CD4-positive, alpha-beta T cell (primary cell): ENCODE measurements around the gene AGPAT3. TPM values are rescaled to one million over a fixed set of nuclear protein-coding genes. Genes with fewer than 3 reads are reported as not detected.

Experiments
- ATAC-seq: fragments of 200-7000 bp; cut with Tn5 transposase; one replicate; pipeline ENCODE4 v1.10.0; 2022; ENCODE audit warnings: mild to moderate bottlenecking; ENCODE audit not compliant: poor library complexity
- CTCF ChIA-PET: fragments of 350-600 bp; sonication (Branson Sonifier 250); formaldehyde crosslinking; loops from one replicate; lab custom pipeline; 2021; ENCODE audit warnings: antibody characterized with exemption, inconsistent platforms; lab: Charles Lee
- POLR2A ChIA-PET: fragments of 350-600 bp; sonication (Branson Sonifier 250); formaldehyde crosslinking; loops from one replicate; lab custom pipeline; 2021; ENCODE audit warnings: antibody characterized with exemption, inconsistent platforms; lab: Charles Lee
- DNase-seq, 14 experiments: peaks; one replicate each; pipeline ENCODE4 v3.0.0-alpha.2; 2013 to 2020; ENCODE audit warnings: mixed read lengths in 2 of 14
- H3K27ac ChIP-seq, 2 donors: one replicate each; pipeline versions ENCODE4 v1.5.1 to v1.7.0; 2013; ENCODE audit warnings: low read length in 2 of 2, low read depth in 1 of 2, mild to moderate bottlenecking in 1 of 2
- H3K27me3 ChIP-seq, 2 experiments: 1 replicate in 1 of 2; 2 replicates in 1 of 2; pipeline versions ENCODE4 v1.6.1 to v1.7.0; 2013; ENCODE audit warnings: low read length in 2 of 2, control low read depth in 1 of 2, mild to moderate bottlenecking in 1 of 2, moderate library complexity in 1 of 2; ENCODE audit not compliant: insufficient read depth in 2 of 2, control insufficient read depth in 1 of 2
- H3K36me3 ChIP-seq: one replicate; pipeline ENCODE4 v1.6.1; 2013; ENCODE audit warnings: low read length, control low read depth; ENCODE audit not compliant: insufficient read depth
- H3K4me1 ChIP-seq: one replicate; pipeline ENCODE4 v1.6.1; 2013; ENCODE audit warnings: low read length, control low read depth; ENCODE audit not compliant: insufficient read depth
- H3K4me3 ChIP-seq: one replicate; pipeline ENCODE4 v1.5.1; 2013; ENCODE audit warnings: mild to moderate bottlenecking, low read length, moderate library complexity
- H3K9me3 ChIP-seq, 2 experiments: 1 replicate in 1 of 2; 2 replicates in 1 of 2; pipeline versions ENCODE4 v1.6.1 to v1.7.0; 2013; ENCODE audit warnings: low read length in 2 of 2, mild to moderate bottlenecking in 2 of 2, control low read depth in 1 of 2, moderate library complexity in 1 of 2; ENCODE audit not compliant: control insufficient read depth in 1 of 2, insufficient read depth in 1 of 2
- H3K27ac Mint-ChIP-seq: one replicate; pipeline ENCODE4 v1.8.0; 2020; ENCODE audit warnings: mixed read lengths
- H3K27me3 Mint-ChIP-seq: one replicate; pipeline ENCODE4 v1.8.0; 2021; ENCODE audit warnings: mixed read lengths
- H3K36me3 Mint-ChIP-seq: one replicate; pipeline ENCODE4 v1.8.0; 2021; ENCODE audit warnings: low read depth, mixed read lengths
- H3K4me1 Mint-ChIP-seq: one replicate; pipeline ENCODE4 v1.8.0; 2021; ENCODE audit warnings: low read depth, mixed read lengths
- H3K4me3 Mint-ChIP-seq: one replicate; pipeline ENCODE4 v1.8.0; 2020; ENCODE audit warnings: mild to moderate bottlenecking, mixed read lengths
- H3K9me3 Mint-ChIP-seq: one replicate; pipeline ENCODE4 v1.8.0; 2020; ENCODE audit warnings: mixed read lengths
- intact Hi-C, 2 experiments: fragments of 100-400 bp; cut with DNase I in 1 of 2; cut with micrococcal nuclease in 1 of 2; formaldehyde crosslinking; loops; one replicate each; pipeline versions ENCODE4 v1.15.1 to v1.9.0; 2023 to 2025; cut with DNase I, micrococcal nuclease
- total RNA-seq, 174 experiments: library from RNA in 2 of 174; stranded (reverse) in 2 of 174; gene quantifications; one replicate each; pipeline ENCODE4 v1.2.3 and lab custom pipeline; 2021 to 2026
- TF ChIP-seq, protein P1 (sequence below): fragments of 200-600 bp; IDR thresholded peaks from one replicate; pipeline ENCODE4 v1.8.0; 2022; ENCODE audit warnings: antibody characterized with exemption, mild to moderate bottlenecking

The AGPAT3 gene
- total RNA-seq, 2 experiments from 2014 or later, result 40.8 to 43.4 TPM

DNA sequence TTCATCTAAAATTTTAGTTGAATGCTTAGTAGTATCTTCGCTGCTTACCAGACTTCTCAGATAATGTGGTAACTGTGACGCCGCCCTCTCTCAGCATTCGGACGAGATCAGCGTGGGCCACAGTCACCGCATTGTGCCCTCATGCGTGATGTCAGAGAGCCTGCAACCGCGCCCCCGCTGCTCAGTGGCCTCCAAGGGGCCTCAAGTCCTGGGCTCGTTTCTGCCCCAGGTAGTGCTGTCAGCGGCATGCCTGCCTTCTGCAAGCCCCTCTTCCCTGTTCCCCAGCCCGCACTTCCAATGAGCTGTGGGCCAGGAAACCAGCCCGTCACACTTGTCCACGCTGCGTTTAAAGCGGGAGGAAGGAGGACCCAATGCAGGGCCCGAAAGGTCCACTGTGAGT is 85.5 kb downstream of the AGPAT3 start:
- H3K4me1 Mint-ChIP-seq, result peaks cover 25% of the 10 kb centered on the region
- H3K9me3 ChIP-seq, result peaks cover 11 to 21% of the 10 kb centered on the region in 2 experiments
- no peak overlapping the region for H3K4me3 Mint-ChIP-seq
- POLR2A ChIA-PET, result no interaction called here
- intact Hi-C loops, result no loop called here
- CTCF ChIA-PET, result no interaction called here
- H3K27me3 ChIP-seq, result no peaks in the 10 kb centered on the region
- peaks cover 4% of the 10 kb centered on the region for H3K9me3 Mint-ChIP-seq
- DNase-seq (no peak), ATAC-seq (no peak)
- no peak overlapping the region for H3K27ac ChIP-seq
- H3K27me3 Mint-ChIP-seq, result no peaks in the 10 kb centered on the region
- H3K4me1 ChIP-seq, result peaks cover 16% of the 10 kb centered on the region
- H3K27ac Mint-ChIP-seq, result no peak overlapping the region
- peaks cover 33% of the 10 kb centered on the region for H3K36me3 ChIP-seq
- TF ChIP-seq, protein P1, sequence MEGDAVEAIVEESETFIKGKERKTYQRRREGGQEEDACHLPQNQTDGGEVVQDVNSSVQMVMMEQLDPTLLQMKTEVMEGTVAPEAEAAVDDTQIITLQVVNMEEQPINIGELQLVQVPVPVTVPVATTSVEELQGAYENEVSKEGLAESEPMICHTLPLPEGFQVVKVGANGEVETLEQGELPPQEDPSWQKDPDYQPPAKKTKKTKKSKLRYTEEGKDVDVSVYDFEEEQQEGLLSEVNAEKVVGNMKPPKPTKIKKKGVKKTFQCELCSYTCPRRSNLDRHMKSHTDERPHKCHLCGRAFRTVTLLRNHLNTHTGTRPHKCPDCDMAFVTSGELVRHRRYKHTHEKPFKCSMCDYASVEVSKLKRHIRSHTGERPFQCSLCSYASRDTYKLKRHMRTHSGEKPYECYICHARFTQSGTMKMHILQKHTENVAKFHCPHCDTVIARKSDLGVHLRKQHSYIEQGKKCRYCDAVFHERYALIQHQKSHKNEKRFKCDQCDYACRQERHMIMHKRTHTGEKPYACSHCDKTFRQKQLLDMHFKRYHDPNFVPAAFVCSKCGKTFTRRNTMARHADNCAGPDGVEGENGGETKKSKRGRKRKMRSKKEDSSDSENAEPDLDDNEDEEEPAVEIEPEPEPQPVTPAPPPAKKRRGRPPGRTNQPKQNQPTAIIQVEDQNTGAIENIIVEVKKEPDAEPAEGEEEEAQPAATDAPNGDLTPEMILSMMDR, result no peak
- peaks cover 38% of the 10 kb centered on the region for H3K36me3 Mint-ChIP-seq
- H3K4me3 ChIP-seq, result no peak overlapping the region

DNA sequence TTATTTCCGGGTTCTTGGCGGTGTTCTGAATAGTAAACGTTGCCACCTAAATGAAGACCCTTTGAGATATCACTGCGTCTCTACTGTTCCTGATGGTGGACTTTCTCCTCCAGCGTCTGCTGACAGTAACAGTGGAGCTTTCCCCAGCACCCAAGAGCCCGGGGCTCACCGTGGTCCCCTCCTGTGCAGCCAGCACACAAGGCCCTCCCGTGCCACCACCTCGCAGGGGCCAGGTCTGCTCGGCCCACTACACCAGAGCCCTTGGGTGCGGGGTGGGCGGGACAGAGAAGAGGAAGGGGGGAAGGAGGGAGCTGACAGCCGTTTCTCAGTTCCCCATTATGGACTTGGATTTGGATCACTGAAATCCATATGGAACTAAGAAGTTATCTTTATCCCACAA is 85.9 kb downstream of the AGPAT3 start:
- Histone ChIP-seq H3K27ac (no peak overlapping the region), H3K9me3 (peaks cover 11 to 21% of the 10 kb centered on the region in 2 experiments), H3K4me1 (peaks cover 18% of the 10 kb centered on the region), H3K4me3 (no peak overlapping the region), H3K27me3 (no peaks in the 10 kb centered on the region), H3K36me3 (peaks cover 33% of the 10 kb centered on the region)
- H3K4me1 Mint-ChIP-seq, result peaks cover 25% of the 10 kb centered on the region
- H3K4me3 Mint-ChIP-seq, result no peak overlapping the region
- H3K27me3 Mint-ChIP-seq, result no peaks in the 10 kb centered on the region
- POLR2A ChIA-PET, result no interaction called here
- CTCF ChIA-PET, result interaction anchor here (0.8 kb wide), 1 partner anchor 12 kb away, joined by 3 read pairs; no protein-coding TSS in a partner anchor
- ATAC-seq (no peak), DNase-seq (no peak)
- TF ChIP-seq, protein P1, result no peak
- H3K27ac Mint-ChIP-seq, result no peak overlapping the region
- H3K36me3 Mint-ChIP-seq, result peaks cover 38% of the 10 kb centered on the region
- intact Hi-C loops, result no loop called here
- H3K9me3 Mint-ChIP-seq, result peaks cover 4% of the 10 kb centered on the region

DNA sequence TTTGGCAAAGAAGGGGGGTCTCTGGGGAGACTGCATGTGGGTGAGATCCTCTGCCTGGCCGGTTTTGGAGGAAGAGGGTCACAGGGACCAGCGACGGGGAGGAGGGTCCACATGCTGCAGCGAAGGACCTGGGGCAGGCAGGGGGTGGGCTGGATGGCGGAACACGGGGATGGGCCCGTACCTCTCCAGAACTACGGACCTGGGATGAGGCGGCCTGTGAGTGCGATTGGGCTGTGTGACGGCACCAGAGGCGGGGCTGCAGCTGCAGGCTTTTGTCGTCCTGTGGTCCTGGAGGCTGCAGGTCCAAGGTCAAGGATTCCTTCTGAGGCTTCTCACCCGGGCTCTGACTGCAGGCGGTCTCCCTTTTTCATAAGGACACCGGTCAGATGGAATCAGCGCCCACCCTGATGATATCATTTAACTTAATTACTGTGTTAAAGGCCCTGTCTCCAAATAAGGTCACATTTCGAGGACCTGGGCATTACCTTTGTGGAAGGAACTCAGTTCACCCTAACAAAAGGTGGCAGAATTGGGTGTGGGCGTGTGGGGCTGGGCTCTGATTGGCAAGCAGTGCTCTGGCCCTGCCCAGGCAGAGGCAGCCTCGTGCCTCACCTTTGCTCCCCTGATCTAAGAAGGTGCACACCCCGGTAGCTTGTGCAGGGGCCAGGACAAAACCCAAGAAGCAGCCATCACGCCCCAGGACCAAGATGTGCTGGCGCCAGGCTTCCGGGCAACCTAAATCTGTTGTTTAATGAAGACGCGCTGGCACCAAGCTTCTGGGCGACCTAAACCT is 87.1 kb downstream of the AGPAT3 start:
- Mint-ChIP-seq H3K36me3 (peaks cover 36% of the 10 kb centered on the region), H3K27ac (peak overlapping the region; percentile 39), H3K9me3 (peaks cover 4% of the 10 kb centered on the region), H3K4me1 (peaks cover 35% of the 10 kb centered on the region), H3K27me3 (no peaks in the 10 kb centered on the region), H3K4me3 (no peak overlapping the region)
- POLR2A ChIA-PET, result no interaction called here
- H3K4me3 ChIP-seq, result no peak overlapping the region
- H3K9me3 ChIP-seq, result peaks cover 11 to 17% of the 10 kb centered on the region in 2 experiments
- CTCF ChIA-PET, result interaction anchor here (0.5 kb wide), 1 partner anchor 279 kb away, joined by 3 read pairs; no protein-coding TSS in a partner anchor
- H3K27ac ChIP-seq, result no peak overlapping the region
- H3K27me3 ChIP-seq, result no peaks in the 10 kb centered on the region
- TF ChIP-seq, protein P1, result no peak
- H3K36me3 ChIP-seq, result peaks cover 31% of the 10 kb centered on the region
- intact Hi-C loops, result no loop called here
- DNase-seq (no peak), ATAC-seq (no peak)
- H3K4me1 ChIP-seq, result peaks cover 23% of the 10 kb centered on the region
